WERI-Rb-1 (cell line): ENCODE data around the gene RNF208.

Experiments
- DNase-seq: peaks from one replicate; pipeline ENCODE4 v3.0.0-alpha.2; 2020
- H3K27ac ChIP-seq: fragments of 250-450 bp; sonication (Bioruptor Pico); 2 replicates; pipeline ENCODE4 v1.5.1; 2020; ENCODE audit warnings: mild to moderate bottlenecking, moderate library complexity
- H3K27me3 ChIP-seq: fragments of 250-450 bp; sonication (Bioruptor Pico); 2 replicates; pipeline ENCODE4 v1.5.1; 2021; ENCODE audit warnings: mild to moderate bottlenecking, low read depth, moderate library complexity; ENCODE audit not compliant: insufficient read depth, severe bottlenecking
- H3K36me3 ChIP-seq: fragments of 250-450 bp; sonication (Bioruptor Pico); 2 replicates; pipeline ENCODE4 v1.5.1; 2020; ENCODE audit warnings: mild to moderate bottlenecking, moderate library complexity
- H3K4me3 ChIP-seq: 2 replicates; pipeline ENCODE4 v1.5.1; 2011; ENCODE audit warnings: low read depth, mild to moderate bottlenecking, control low read depth, low read length
- H3K9me3 ChIP-seq: fragments of 250-450 bp; sonication (Bioruptor Pico); 2 replicates; pipeline ENCODE4 v1.5.1; 2021; ENCODE audit warnings: mild to moderate bottlenecking, moderate library complexity; ENCODE audit not compliant: severe bottlenecking
- TF ChIP-seq, protein P1 (sequence below): IDR thresholded peaks from 2 replicates; pipeline ENCODE4 v1.5.1; 2011; ENCODE audit warnings: low read depth, mild to moderate bottlenecking, control low read depth, inconsistent platforms, low read length

Gene RNF208

GRCh38 chr9:137216188-137216965 is 5.7 kb downstream of the RNF208 start:
- H3K27me3 ChIP-seq = no peaks in the 10 kb centered on the region
- H3K4me3 ChIP-seq = no peak overlapping the region
- H3K9me3 ChIP-seq = no peaks in the 10 kb centered on the region
- H3K36me3 ChIP-seq = no peaks in the 10 kb centered on the region
- H3K27ac ChIP-seq = no peak overlapping the region
- DNase-seq = no peak
- TF ChIP-seq, protein P1, sequence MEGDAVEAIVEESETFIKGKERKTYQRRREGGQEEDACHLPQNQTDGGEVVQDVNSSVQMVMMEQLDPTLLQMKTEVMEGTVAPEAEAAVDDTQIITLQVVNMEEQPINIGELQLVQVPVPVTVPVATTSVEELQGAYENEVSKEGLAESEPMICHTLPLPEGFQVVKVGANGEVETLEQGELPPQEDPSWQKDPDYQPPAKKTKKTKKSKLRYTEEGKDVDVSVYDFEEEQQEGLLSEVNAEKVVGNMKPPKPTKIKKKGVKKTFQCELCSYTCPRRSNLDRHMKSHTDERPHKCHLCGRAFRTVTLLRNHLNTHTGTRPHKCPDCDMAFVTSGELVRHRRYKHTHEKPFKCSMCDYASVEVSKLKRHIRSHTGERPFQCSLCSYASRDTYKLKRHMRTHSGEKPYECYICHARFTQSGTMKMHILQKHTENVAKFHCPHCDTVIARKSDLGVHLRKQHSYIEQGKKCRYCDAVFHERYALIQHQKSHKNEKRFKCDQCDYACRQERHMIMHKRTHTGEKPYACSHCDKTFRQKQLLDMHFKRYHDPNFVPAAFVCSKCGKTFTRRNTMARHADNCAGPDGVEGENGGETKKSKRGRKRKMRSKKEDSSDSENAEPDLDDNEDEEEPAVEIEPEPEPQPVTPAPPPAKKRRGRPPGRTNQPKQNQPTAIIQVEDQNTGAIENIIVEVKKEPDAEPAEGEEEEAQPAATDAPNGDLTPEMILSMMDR = no peak

- TF ChIP-seq, protein P1 = no peak
- DNase-seq = no peak
- Histone ChIP-seq H3K27me3 (no peaks in the 10 kb centered on the region), H3K4me3 (no peak overlapping the region), H3K36me3 (no peaks in the 10 kb centered on the region), H3K9me3 (no peaks in the 10 kb centered on the region), H3K27ac (no peak overlapping the region)
These were observed 6.6 kb downstream of the RNF208 start for GRCh38 chr9:137215196-137215986.

DNA sequence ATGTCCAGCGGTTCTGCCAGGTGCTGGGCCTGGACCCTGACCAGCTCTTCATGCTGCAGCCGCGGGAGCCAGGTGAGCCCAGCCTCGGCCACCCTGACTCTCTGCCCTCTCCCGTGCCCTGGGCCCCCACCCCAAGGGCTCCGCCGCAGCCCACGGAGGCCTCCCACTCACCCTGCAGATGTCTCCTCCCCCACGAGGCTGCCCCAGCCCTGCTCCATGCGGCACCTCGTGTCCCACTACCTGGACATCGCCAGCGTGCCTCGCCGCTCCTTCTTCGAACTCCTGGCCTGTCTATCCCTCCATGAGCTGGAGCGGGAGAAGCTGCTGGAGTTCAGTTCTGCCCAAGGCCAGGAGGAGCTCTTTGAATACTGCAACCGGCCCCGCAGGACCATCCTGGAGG is 7.4 kb downstream of the RNF208 start:
- H3K27ac ChIP-seq = no peak overlapping the region
- no peaks in the 10 kb centered on the region for H3K36me3 ChIP-seq
- no peaks in the 10 kb centered on the region for H3K9me3 ChIP-seq

GRCh38 chr9:137213160-137214060 is 8.6 kb downstream of the RNF208 start:
- H3K27me3 ChIP-seq = no peaks in the 10 kb centered on the region
- H3K27ac ChIP-seq = no peak overlapping the region
- H3K4me3 ChIP-seq = no peak overlapping the region
- TF ChIP-seq, protein P1 = 0 out of 2 replicates have a peak, but pooled peaks have one; percentile 22
- DNase-seq = no peak
- no peaks in the 10 kb centered on the region for H3K36me3 ChIP-seq
- H3K9me3 ChIP-seq = no peaks in the 10 kb centered on the region

More for the DNA sequence above, 7.4 kb downstream of the RNF208 start:
- TF ChIP-seq, protein P1 = no peak
- Histone ChIP-seq H3K4me3 (no peak overlapping the region), H3K27me3 (no peaks in the 10 kb centered on the region)
- no peak for DNase-seq

DNA sequence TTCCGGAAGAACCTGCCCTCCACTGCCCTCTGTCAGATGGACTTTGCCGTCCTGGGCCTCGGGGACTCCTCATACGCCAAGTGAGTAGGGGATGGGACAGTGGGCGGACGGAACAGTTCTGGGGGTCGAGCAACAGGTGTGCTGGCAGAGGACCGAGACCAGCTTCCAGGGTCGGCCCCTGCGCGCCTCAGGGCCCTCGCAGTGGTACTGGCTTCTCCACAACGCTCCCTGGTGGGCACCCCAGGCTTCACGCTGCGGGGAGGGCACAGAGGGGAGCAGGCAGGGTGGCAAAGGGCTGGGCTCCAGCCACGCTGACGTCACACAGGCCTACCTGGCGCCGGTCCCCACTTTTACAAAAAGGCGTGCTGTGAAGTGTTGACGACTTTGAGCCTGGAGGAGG is 9.5 kb downstream of the RNF208 start:
- Histone ChIP-seq H3K36me3 (no peaks in the 10 kb centered on the region), H3K27me3 (no peaks in the 10 kb centered on the region), H3K9me3 (no peaks in the 10 kb centered on the region), H3K27ac (no peak overlapping the region), H3K4me3 (no peak overlapping the region)
- DNase-seq = no peak
- TF ChIP-seq, protein P1 = no peak
